ENCODE data around the gene SIT1.
A peak's percentile ranks its signal among the peaks of the same experiment; 100 is the strongest.

SIT1 gene

GRCh38 chr9:35650341-35651158 is at the start of gene SIT1:
SIT1 (minus strand) TSS chr9:35650931; CDS start chr9:35650853, 78 bp downstream.
- DNase-seq = no peak

- DNase-seq = no peak
These were observed 49.3 kb upstream of the SIT1 start for GRCh38 chr9:35700031-35700430.

GRCh38 chr9:35698231-35698630 is 47.5 kb upstream of the SIT1 start:
- DNase-seq = no peak

- DNase-seq = no peak
These were observed 46.8 kb upstream of the SIT1 start for GRCh38 chr9:35697486-35697885.

- DNase-seq = peak; percentile 66
These were observed 45.9 kb upstream of the SIT1 start for GRCh38 chr9:35696520-35697215.

- no peak for DNase-seq
These were observed 45.2 kb upstream of the SIT1 start for GRCh38 chr9:35695943-35696401.

- DNase-seq = no peak
These were observed 41.1 kb upstream of the SIT1 start for GRCh38 chr9:35691757-35692301.

GRCh38 chr9:35691334-35691650 is 40.6 kb upstream of the SIT1 start:
- DNase-seq = no peak

- DNase-seq = peak; percentile 34
These were observed 40.0 kb upstream of the SIT1 start for GRCh38 chr9:35690614-35691333.

GRCh38 chr9:35690294-35690613 is 39.5 kb upstream of the SIT1 start:
- no peak for DNase-seq

- no peak for DNase-seq
These were observed 39.0 kb upstream of the SIT1 start, which contains the start of gene TPM2 for GRCh38 chr9:35689542-35690293. TPM2 (minus strand) TSS chr9:35689925; CDS start chr9:35689817, 108 bp downstream.

GRCh38 chr9:35688558-35689541 is 38.1 kb upstream of the SIT1 start:
- DNase-seq = no peak

GRCh38 chr9:35687972-35688557 is 37.3 kb upstream of the SIT1 start:
- DNase-seq = no peak

GRCh38 chr9:35687306-35687705 is 36.6 kb upstream of the SIT1 start:
- DNase-seq = no peak

- no peak for DNase-seq
These were observed 35.8 kb upstream of the SIT1 start for GRCh38 chr9:35686222-35687203.

- no peak for DNase-seq
These were observed 34.8 kb upstream of the SIT1 start for GRCh38 chr9:35685506-35685905.

- DNase-seq = no peak
These were observed 34.2 kb upstream of the SIT1 start for GRCh38 chr9:35684921-35685320.

GRCh38 chr9:35683323-35683722 is 32.6 kb upstream of the SIT1 start:
- no peak for DNase-seq

GRCh38 chr9:35682520-35683315 is 32.0 kb upstream of the SIT1 start:
- DNase-seq = no peak
